HEK293T (cell line): ENCODE data around the gene SYT15.
"Not testable (repeated sequence)": the region's sequence is repeated elsewhere in the genome, so short reads cannot be mapped to it uniquely, and the experiment has no call there.

Experiments used
- ARNT ChIP-seq: fragments of 450-650 bp; IDR thresholded peaks from 2 replicates; pipeline ENCODE4 v1.6.1; 2017; ENCODE audit warnings: mild to moderate bottlenecking
- ELF4 ChIP-seq: fragments of 450-650 bp; IDR thresholded peaks from 2 replicates; pipeline ENCODE4 v1.6.1; 2017; ENCODE audit warnings: antibody characterized with exemption
- FOXK2 ChIP-seq: fragments of 450-650 bp; IDR thresholded peaks from 2 replicates; pipeline ENCODE4 v1.6.1; 2016; ENCODE audit warnings: mild to moderate bottlenecking
- FOXM1 ChIP-seq: fragments of 450-650 bp; IDR thresholded peaks from 2 replicates; pipeline ENCODE4 v1.6.1; 2017; ENCODE audit warnings: mild to moderate bottlenecking, borderline replicate concordance
- HDGF ChIP-seq: fragments of 450-650 bp; IDR thresholded peaks from 2 replicates; pipeline ENCODE4 v1.6.1; 2017; ENCODE audit warnings: antibody characterized with exemption, borderline replicate concordance
- NFRKB ChIP-seq: fragments of 450-650 bp; IDR thresholded peaks from 2 replicates; pipeline ENCODE4 v1.6.1; 2016; ENCODE audit warnings: mild to moderate bottlenecking, moderate library complexity
- SP1 ChIP-seq: fragments of 450-650 bp; IDR thresholded peaks from 2 replicates; pipeline ENCODE4 v1.6.1; 2017
- SUZ12 ChIP-seq: fragments of 450-650 bp; IDR thresholded peaks from 2 replicates; pipeline ENCODE4 v1.6.1; 2016; ENCODE audit warnings: mild to moderate bottlenecking
- TF ChIP-seq, protein P1 (sequence below): fragments of 450-650 bp; IDR thresholded peaks from 2 replicates; pipeline ENCODE4 v1.6.1; 2016

DNA sequence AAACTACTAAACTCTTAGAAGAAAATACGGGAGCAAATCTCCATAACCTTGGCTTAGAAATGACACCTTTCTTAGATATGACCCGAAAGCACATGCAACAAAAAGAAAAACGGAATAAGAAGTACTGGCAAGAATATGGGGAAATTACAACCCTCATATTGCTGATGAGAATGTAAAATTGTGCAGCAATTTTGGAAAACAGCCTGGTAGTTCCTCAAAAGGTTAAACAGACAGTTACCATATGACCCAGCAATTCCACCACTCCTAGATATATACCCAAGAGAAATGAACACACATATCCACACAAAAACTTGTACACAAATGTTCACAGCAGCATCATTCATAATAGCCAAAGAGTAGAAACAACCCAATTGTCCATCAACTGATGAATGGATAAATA lies 37.3 kb downstream of the SYT15 start:
- not testable (repeated sequence) for TF ChIP-seq FOXK2, NFRKB, ARNT, HDGF, ELF4, SUZ12, FOXM1, SP1
- TF ChIP-seq, protein P1, sequence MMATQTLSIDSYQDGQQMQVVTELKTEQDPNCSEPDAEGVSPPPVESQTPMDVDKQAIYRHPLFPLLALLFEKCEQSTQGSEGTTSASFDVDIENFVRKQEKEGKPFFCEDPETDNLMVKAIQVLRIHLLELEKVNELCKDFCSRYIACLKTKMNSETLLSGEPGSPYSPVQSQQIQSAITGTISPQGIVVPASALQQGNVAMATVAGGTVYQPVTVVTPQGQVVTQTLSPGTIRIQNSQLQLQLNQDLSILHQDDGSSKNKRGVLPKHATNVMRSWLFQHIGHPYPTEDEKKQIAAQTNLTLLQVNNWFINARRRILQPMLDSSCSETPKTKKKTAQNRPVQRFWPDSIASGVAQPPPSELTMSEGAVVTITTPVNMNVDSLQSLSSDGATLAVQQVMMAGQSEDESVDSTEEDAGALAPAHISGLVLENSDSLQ: not testable (repeated sequence)
